ENCODE results near the gene DENND5B. TPM values are rescaled to one million over a fixed set of nuclear protein-coding genes. Genes with fewer than 3 reads are reported as not detected.

Gene DENND5B
- total RNA-seq, 1 donor from 2014 or later = 17.5 TPM

DNA sequence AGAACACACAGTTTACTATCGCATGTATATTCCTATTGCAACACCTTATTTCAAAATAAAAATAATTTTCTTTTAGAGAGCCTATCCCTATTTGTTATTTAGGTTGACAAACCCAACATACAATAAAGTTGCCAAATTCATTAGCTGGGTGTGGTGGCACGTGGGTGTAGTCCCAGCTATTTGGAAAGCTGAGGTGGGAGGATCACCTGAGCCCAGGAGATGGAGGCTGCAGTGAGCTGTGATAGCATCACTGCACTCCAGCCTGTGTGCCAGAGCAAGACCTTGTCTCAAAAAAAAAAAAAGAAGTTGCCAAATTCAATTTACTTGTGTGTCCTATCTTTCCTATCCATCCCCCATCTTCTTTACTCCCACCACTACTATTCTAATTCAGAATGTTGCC is 23.9 kb downstream of the DENND5B start:
- H3K27ac Mint-ChIP-seq = no peak overlapping the region
- H3K4me3 Mint-ChIP-seq = no peak overlapping the region
- peaks cover 5% of the 10 kb centered on the region for H3K36me3 Mint-ChIP-seq
- H3K27me3 Mint-ChIP-seq = peaks cover 5% of the 10 kb centered on the region
- TF ChIP-seq, protein P1, sequence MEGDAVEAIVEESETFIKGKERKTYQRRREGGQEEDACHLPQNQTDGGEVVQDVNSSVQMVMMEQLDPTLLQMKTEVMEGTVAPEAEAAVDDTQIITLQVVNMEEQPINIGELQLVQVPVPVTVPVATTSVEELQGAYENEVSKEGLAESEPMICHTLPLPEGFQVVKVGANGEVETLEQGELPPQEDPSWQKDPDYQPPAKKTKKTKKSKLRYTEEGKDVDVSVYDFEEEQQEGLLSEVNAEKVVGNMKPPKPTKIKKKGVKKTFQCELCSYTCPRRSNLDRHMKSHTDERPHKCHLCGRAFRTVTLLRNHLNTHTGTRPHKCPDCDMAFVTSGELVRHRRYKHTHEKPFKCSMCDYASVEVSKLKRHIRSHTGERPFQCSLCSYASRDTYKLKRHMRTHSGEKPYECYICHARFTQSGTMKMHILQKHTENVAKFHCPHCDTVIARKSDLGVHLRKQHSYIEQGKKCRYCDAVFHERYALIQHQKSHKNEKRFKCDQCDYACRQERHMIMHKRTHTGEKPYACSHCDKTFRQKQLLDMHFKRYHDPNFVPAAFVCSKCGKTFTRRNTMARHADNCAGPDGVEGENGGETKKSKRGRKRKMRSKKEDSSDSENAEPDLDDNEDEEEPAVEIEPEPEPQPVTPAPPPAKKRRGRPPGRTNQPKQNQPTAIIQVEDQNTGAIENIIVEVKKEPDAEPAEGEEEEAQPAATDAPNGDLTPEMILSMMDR (conservative IDR thresholded peaks at IDR 0.05) = no peak
- H3K9me3 Mint-ChIP-seq = no peaks in the 10 kb centered on the region
- peaks cover 6% of the 10 kb centered on the region for H3K4me1 Mint-ChIP-seq (ENCODE audit: unreplicated experiment)
- no peak for DNase-seq (ENCODE audit: extremely low spot score, unreplicated experiment)

DNA sequence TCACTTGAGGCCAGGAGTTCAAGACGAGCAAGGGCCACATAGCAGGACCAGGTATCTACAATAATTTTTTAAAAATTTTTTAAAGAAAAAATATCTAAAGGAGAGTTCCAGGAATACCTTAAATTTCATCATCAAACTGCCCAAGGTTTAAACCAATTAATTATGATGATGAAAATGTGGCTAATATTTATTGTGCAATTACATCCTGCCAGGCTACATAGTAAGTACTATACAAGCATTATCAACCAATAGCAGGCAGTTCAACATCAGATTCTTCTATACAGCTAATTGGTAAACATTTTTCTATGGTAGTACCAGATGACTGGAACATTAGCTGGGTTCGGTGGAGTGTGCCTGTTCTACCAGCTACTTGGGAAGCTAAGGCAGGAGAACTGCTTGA is 24.4 kb downstream of the DENND5B start:
- no peak overlapping the region for H3K4me3 Mint-ChIP-seq
- peaks cover 6% of the 10 kb centered on the region for H3K4me1 Mint-ChIP-seq (ENCODE audit: unreplicated experiment)
- TF ChIP-seq, protein P1 (conservative IDR thresholded peaks at IDR 0.05) = no peak
- no peaks in the 10 kb centered on the region for H3K9me3 Mint-ChIP-seq
- no peak overlapping the region for H3K27ac Mint-ChIP-seq
- no peak for DNase-seq (ENCODE audit: extremely low spot score, unreplicated experiment)
- peaks cover 5% of the 10 kb centered on the region for H3K27me3 Mint-ChIP-seq
- H3K36me3 Mint-ChIP-seq = peaks cover 5% of the 10 kb centered on the region

DNA sequence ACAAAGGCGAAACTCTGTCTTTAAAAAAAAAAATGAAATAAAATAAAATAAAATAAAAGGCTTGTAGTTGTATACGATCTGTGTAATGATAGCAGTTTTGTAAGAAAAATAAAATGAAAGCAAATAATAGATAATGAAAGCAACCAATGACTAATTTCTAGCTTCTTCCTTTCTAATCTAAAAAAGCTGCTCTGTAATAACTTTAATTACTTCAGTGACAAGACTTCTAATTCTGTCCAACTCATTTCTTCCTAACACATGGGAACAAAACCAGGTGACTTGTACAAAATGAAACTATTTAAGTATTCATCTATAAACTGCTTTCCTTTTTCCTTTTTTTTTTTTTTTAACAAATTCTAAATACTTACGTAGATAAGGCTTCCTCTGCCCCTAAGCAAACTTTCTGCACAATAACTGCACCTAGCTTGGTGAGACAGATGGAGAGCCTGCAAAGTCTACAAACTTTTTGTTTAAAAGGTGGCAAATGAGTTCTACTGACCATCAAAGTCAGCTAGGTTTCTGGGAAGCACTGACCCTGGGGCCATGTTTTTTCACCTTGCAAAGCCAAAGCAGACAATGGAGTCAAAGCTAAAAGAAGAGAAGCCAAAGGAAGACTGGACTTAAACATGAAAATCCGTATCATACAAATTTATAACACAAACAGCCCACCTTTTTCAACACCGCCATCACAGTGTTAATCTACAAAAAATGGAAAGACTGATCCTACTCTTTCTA is 28.2 kb downstream of the DENND5B start:
- Mint-ChIP-seq H3K27ac (no peak overlapping the region), H3K4me3 (no peak overlapping the region), H3K4me1 (ENCODE audit: unreplicated experiment) (no peaks in the 10 kb centered on the region), H3K9me3 (peaks cover 14% of the 10 kb centered on the region), H3K27me3 (peaks cover 4% of the 10 kb centered on the region), H3K36me3 (peaks cover 6% of the 10 kb centered on the region)
- TF ChIP-seq, protein P1 (conservative IDR thresholded peaks at IDR 0.05) = no peak
- no peak for DNase-seq (ENCODE audit: extremely low spot score, unreplicated experiment)

DNA sequence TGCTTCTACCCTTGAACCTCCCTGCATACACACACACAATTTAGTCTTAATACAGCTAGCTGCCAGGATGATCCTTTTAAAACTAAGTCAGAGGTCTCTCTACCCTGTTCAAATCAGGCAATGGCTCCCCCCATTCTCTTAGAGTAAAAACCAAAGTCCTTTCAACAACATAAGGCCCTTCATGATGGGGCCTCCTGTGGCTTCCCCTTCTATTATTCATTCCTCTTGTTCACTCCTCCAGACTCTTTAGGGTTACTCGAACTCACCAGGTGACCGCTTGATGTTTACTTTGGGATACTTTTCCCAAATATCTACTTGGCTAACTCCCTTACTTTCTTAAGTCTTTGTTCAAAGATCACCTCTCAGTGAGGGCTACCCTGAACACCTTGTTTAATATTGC is 30.4 kb downstream of the DENND5B start:
- H3K9me3 Mint-ChIP-seq = peaks cover 14% of the 10 kb centered on the region
- peaks cover 6% of the 10 kb centered on the region for H3K36me3 Mint-ChIP-seq
- TF ChIP-seq, protein P1 (conservative IDR thresholded peaks at IDR 0.05) = no peak
- peaks cover 4% of the 10 kb centered on the region for H3K27me3 Mint-ChIP-seq
- no peak overlapping the region for H3K27ac Mint-ChIP-seq
- no peak for DNase-seq (ENCODE audit: extremely low spot score, unreplicated experiment)
- H3K4me1 Mint-ChIP-seq (ENCODE audit: unreplicated experiment) = no peaks in the 10 kb centered on the region
- H3K4me3 Mint-ChIP-seq = no peak overlapping the region

DNA sequence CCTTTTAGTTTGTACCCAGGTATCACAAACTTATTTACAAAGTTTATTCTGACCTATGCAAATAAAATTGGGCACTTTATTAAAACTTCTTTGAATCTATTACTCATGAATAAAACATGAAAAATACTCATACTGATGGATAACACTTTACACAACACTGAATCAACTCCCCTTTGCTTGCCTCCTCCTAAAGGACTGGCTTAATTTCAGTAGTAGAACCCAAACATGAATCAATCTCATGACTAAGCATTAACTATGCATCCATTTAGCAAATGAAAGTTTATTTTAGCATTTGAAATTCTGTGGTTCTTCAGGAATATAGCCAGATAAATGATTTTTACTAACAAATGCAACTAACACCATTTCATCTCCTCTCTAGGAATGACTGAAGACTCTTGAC is 32.4 kb downstream of the DENND5B start:
- Mint-ChIP-seq H3K36me3 (peaks cover 11% of the 10 kb centered on the region), H3K27ac (no peak overlapping the region), H3K9me3 (peaks cover 14% of the 10 kb centered on the region), H3K27me3 (peaks cover 4% of the 10 kb centered on the region), H3K4me1 (ENCODE audit: unreplicated experiment) (no peaks in the 10 kb centered on the region), H3K4me3 (no peak overlapping the region)
- TF ChIP-seq, protein P1 (conservative IDR thresholded peaks at IDR 0.05) = no peak
- no peak for DNase-seq (ENCODE audit: extremely low spot score, unreplicated experiment)
